Cardiac fibroblast (primary cell): ENCODE data around the gene FBXO9.

Source experiments
- DNase-seq, 2 donors: peaks; one replicate each; pipeline versions ENCODE4 v3.0.0 to v3.0.0-alpha.2; 2010; ENCODE audit warnings: low read depth in 2 of 2
- H3K4me3 ChIP-seq, 2 donors: replicated peaks in 1 of 2; 1 replicate in 1 of 2; 2 replicates in 1 of 2; pipeline ENCODE4 v1.5.1; 2011; ENCODE audit warnings: low read depth in 2 of 2, low read length in 2 of 2, mild to moderate bottlenecking in 2 of 2, moderate library complexity in 1 of 2
- TF ChIP-seq, protein P1 (sequence below): IDR thresholded peaks from one replicate; pipeline ENCODE4 v1.5.1; 2011; ENCODE audit warnings: low read depth, mild to moderate bottlenecking, low read length, inconsistent platforms

Gene FBXO9

GRCh38 chr6:53128842-53129241 lies 63.6 kb downstream of the FBXO9 start:
- TF ChIP-seq, protein P1, sequence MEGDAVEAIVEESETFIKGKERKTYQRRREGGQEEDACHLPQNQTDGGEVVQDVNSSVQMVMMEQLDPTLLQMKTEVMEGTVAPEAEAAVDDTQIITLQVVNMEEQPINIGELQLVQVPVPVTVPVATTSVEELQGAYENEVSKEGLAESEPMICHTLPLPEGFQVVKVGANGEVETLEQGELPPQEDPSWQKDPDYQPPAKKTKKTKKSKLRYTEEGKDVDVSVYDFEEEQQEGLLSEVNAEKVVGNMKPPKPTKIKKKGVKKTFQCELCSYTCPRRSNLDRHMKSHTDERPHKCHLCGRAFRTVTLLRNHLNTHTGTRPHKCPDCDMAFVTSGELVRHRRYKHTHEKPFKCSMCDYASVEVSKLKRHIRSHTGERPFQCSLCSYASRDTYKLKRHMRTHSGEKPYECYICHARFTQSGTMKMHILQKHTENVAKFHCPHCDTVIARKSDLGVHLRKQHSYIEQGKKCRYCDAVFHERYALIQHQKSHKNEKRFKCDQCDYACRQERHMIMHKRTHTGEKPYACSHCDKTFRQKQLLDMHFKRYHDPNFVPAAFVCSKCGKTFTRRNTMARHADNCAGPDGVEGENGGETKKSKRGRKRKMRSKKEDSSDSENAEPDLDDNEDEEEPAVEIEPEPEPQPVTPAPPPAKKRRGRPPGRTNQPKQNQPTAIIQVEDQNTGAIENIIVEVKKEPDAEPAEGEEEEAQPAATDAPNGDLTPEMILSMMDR: no peak
- no peak for DNase-seq
- H3K4me3 ChIP-seq: no peak overlapping the region

DNA sequence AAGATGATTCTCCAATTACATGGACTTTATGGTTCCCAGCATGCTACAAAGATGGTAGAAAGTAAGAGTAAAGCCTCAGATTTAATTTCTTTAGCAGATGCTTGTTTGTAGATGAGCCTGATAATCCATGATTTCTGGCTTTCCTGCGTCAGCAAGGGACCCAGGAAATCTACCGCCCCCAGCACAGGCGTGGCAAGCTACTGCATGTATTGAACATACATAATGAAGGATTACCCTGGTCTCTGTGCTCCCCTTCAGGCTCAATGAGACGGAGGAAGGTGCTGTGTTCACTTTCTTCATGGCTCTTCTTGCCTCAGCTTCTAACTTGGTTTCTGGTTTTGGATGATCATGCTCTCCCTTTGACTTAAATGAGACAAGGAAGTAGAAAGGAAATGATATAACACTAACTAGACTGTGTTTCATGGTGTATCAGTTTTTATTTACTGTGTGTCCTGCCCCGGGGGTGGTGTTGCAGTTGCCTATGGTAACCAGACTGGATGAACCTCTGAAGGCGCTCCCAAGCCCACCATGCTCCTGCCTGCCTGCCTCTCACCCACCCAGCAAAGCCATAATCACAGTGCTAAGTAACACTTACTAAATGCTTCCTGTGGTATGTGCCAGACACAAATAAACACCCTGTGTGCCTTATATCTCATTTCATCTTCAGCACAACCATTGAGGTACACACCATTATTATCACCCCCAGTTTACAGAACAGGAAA lies 65.5 kb downstream of the FBXO9 start:
- no peak for DNase-seq
- no peak overlapping the region for H3K4me3 ChIP-seq
- TF ChIP-seq, protein P1: no peak

DNA sequence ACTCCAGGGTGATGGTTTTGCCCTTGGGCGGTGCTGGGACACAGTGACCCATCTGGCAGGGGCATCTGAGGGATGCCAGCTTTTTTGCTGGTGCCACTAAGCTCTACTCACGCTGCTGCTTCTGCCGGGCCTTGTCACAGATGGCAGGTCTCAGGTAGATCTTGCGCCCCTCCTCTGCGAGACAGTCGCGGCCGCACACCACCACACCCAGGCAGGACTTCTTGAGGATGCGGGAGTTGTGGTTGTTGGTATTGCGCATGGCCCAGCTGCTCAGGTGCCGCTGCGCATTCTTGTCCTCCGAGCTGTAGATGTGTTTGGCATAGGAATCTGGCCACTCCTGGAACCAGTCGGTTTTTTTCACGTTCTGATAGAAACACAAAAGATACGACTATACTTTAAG lies 68.8 kb downstream of the FBXO9 start:
- no peak for DNase-seq
- TF ChIP-seq, protein P1: no peak

GRCh38 chr6:53134601-53135235 lies 69.5 kb downstream of the FBXO9 start:
- DNase-seq: no peak
- TF ChIP-seq, protein P1: no peak
- no peak overlapping the region for H3K4me3 ChIP-seq

More for the DNA sequence above, 68.8 kb downstream of the FBXO9 start:
- no peak overlapping the region for H3K4me3 ChIP-seq

DNA sequence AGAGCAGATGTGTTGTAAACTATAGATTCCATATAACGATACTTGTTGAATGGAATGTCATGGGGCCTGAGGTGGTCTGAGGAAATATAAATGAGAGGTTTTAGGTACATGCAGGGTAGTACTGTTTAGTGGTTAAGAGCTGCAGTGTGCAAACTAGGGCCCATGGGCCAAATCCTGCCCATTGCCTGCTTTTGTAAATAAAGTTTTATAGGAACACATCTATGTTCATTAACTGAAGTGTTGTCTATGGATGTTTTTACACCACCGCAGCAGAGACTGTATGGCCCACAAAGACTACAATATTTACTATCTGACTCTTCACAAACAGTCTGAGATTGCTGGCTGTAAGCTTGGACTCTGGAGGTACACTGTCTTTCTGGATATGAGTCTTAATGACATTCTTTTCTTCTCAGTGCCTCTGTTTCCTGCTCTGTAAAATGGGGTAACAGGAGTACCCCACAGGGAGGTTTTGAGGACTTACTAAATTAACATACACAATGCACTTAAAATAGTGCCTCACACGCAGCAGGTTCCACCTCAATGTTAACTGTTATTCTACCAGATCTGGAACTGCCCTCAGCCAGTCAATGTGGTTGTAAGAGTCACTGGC lies 70.9 kb downstream of the FBXO9 start:
- H3K4me3 ChIP-seq: no peak overlapping the region
- DNase-seq: no peak
- TF ChIP-seq, protein P1: no peak

DNA sequence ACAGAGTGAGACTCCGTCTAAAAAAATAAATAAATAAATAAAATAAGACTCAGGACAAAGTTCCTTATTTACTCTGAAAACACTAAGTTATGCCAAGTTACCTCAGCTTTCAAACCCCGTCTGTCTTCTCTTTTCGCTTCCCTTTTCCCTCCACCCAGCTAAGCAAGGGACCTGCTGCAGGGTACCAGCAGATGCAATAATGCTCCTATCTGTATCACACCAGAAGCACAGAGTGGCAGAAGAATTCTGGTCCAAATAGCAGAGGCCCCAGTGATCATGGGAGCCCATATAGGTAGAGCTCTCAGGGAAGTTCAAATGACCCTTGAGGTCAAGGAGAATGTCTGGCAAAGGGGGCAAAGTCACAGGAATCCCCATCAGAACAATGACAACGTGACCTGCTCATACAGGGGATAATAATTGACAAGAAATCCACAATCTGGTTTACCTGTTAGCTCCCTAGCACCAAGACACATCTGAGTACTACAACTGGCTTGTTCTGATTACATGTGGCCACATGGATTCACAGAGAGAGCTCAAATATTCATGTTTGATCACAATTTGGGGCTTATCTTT lies 74.7 kb downstream of the FBXO9 start:
- no peak overlapping the region for H3K4me3 ChIP-seq
- DNase-seq: no peak
- TF ChIP-seq, protein P1: no peak
